Thoracic aorta (tissue), 2 donors: ENCODE measurements around the gene FOXL1. TPM values are rescaled to one million over a fixed set of nuclear protein-coding genes. Genes with fewer than 3 reads are reported as not detected.

ENCODE experiments used
- ATAC-seq: fragments of 150-250 bp; one replicate; pipeline ENCODE4 v1.8.0; 2017; ENCODE audit warnings: low read depth; ENCODE audit not compliant: insufficient number of reproducible peaks, low FRiP score
- DNase-seq: peaks from one replicate; pipeline ENCODE4 v3.0.0-alpha.2; 2020; ENCODE audit warnings: low spot score
- H3K27ac ChIP-seq, 2 donors: fragments of 200-600 bp; sonication (generic); 1 replicate in 1 of 2; 2 replicates in 1 of 2; pipeline ENCODE4 v1.5.1; 2016; ENCODE audit warnings: mild to moderate bottlenecking in 2 of 2, moderate library complexity in 2 of 2
- H3K27me3 ChIP-seq: fragments of 200-600 bp; sonication (generic); replicated peaks from 2 replicates; pipeline ENCODE4 v1.6.0; 2016; ENCODE audit warnings: mild to moderate bottlenecking; ENCODE audit not compliant: insufficient read depth
- H3K36me3 ChIP-seq: fragments of 200-600 bp; sonication (generic); one replicate; pipeline ENCODE4 v1.5.1; 2016
- H3K4me1 ChIP-seq, 2 donors: fragments of 200-600 bp; sonication (generic); 1 replicate in 1 of 2; 2 replicates in 1 of 2; pipeline versions ENCODE4 v1.5.1 to v1.6.0; 2016; ENCODE audit warnings: low read depth in 2 of 2, mild to moderate bottlenecking in 1 of 2; ENCODE audit not compliant: control insufficient read depth in 1 of 2
- H3K4me3 ChIP-seq: fragments of 200-600 bp; sonication (generic); 2 replicates; pipeline ENCODE4 v1.5.1; 2016; ENCODE audit warnings: mild to moderate bottlenecking
- H3K9me3 ChIP-seq: fragments of 200-600 bp; sonication (generic); 2 replicates; pipeline ENCODE4 v1.5.1; 2016
- total RNA-seq, 2 donors: library from RNA; depleted of rRNA; stranded (reverse); fragments of >200 nt; gene quantifications; one replicate each; pipeline versions ENCODE4 v1.1.0 to v1.2.3, GENCODE V29; 2016
- TF ChIP-seq, protein P1 (sequence below): fragments of 200-600 bp; sonication (generic); IDR thresholded peaks from one replicate; pipeline ENCODE4 v1.5.1; 2019; ENCODE audit warnings: antibody characterized with exemption

FOXL1 gene
- total RNA-seq, 2 donors from 2014 or later, result 52.1 to 52.8 TPM

DNA sequence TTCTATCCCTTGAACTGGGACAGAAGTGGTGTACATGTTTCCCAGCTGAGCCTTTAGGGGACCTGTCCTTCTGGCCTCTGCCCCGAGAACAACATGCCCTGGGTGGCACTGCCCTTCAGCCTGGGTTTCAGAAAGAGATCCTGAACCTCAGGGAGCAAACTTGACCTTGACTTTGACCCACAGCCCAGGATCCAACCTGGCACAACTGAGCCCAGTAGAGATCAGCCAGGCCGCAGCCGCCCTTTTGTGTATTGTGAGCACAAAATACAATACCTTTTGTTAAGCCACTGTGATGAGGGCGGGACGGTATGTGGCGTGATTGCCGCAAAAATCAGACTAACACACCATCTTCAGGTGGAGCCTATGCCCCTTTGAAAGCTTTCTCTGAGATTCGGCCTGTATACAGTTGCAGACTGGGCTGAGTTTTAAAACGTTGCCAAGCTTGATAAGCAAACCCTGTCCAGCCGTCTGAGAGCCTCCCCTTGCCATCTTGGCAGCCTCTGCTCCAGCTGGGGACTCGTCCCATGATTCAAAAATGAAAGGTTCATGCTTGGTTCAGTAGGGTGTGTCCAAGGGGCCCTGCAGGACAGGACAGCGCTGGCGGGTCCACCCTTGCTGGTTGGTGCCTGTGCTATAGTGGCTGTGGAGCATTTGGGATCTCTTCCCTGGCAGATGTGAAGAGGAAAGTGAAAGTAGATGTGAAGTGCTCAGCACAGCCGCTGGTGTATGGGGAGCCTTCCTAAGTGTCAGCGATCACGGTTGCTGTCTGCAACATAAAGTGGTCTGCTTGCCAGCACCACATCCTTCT is 40.3 kb downstream of the FOXL1 start:
- Histone ChIP-seq H3K27me3 (no peaks in the 10 kb centered on the region), H3K27ac (peak overlapping the region; percentile 68 to 75), H3K9me3 (no peaks in the 10 kb centered on the region), H3K36me3 (no peaks in the 10 kb centered on the region), H3K4me1 (peaks cover 4 to 37% of the 10 kb centered on the region in 2 donors), H3K4me3 (peak overlapping the region; percentile 66)
- DNase-seq (no peak), ATAC-seq (no peak)
- TF ChIP-seq, protein P1, sequence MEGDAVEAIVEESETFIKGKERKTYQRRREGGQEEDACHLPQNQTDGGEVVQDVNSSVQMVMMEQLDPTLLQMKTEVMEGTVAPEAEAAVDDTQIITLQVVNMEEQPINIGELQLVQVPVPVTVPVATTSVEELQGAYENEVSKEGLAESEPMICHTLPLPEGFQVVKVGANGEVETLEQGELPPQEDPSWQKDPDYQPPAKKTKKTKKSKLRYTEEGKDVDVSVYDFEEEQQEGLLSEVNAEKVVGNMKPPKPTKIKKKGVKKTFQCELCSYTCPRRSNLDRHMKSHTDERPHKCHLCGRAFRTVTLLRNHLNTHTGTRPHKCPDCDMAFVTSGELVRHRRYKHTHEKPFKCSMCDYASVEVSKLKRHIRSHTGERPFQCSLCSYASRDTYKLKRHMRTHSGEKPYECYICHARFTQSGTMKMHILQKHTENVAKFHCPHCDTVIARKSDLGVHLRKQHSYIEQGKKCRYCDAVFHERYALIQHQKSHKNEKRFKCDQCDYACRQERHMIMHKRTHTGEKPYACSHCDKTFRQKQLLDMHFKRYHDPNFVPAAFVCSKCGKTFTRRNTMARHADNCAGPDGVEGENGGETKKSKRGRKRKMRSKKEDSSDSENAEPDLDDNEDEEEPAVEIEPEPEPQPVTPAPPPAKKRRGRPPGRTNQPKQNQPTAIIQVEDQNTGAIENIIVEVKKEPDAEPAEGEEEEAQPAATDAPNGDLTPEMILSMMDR, result no peak

DNA sequence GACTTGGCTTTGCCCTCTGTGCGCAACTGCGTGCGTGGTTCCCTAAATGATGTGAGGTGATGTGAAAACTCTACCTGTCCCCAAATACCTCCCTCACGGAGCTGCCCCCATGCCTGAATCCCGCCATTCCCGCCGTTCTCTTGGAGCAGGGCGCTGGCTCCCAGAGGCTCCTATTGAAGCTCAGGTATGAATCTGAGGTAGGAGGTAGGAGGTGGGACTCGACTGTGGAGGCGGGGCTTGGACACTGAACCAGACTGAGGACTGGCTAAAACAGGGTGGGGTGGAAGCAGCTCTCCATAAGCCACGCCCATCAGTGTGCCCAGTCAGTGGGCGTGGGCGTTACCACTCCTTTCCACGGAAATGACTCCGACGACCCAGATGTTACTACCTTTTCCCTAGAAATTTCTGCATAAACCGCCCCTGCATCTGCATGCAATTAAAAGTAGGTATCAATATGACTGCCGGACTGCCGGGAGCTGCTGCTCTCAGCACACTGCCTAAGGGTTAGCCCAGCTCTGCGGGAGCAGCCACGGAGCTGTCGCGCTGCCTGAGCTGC is 41.0 kb downstream of the FOXL1 start:
- no peak for DNase-seq
- no peaks in the 10 kb centered on the region for H3K27me3 ChIP-seq
- H3K4me3 ChIP-seq, result peak overlapping the region; percentile 66
- H3K36me3 ChIP-seq, result no peaks in the 10 kb centered on the region
- no peaks in the 10 kb centered on the region for H3K9me3 ChIP-seq
- H3K27ac ChIP-seq, result peak overlapping the region; percentile 68 to 75
- H3K4me1 ChIP-seq, result peaks cover 4 to 31% of the 10 kb centered on the region in 2 donors
- ATAC-seq, result no peak
- TF ChIP-seq, protein P1, result no peak

DNA sequence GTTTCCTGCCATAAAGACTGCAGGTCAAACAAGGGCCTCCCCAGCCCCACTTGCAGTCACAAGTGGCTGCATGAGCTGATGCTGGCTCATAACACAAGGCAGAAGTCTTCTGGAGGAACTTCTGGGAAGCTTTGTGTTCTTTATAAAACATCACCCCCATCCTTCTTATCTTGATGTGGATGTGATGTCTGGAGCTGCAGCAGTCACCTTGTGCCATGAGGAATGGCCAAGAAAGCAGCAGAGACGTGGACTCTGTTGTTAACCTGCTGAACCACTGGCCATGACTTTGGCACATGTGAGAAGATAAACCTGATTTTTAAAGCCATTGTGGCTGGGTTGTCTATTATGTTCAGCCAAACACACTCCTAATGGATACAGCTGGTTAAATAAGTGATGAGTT is 41.8 kb downstream of the FOXL1 start:
- Histone ChIP-seq H3K36me3 (no peaks in the 10 kb centered on the region), H3K27me3 (no peaks in the 10 kb centered on the region), H3K9me3 (no peaks in the 10 kb centered on the region), H3K27ac (no peak overlapping the region), H3K4me1 (peaks cover 4 to 29% of the 10 kb centered on the region in 2 donors), H3K4me3 (no peak overlapping the region)
- TF ChIP-seq, protein P1, result no peak
- no peak for ATAC-seq
- no peak for DNase-seq

DNA sequence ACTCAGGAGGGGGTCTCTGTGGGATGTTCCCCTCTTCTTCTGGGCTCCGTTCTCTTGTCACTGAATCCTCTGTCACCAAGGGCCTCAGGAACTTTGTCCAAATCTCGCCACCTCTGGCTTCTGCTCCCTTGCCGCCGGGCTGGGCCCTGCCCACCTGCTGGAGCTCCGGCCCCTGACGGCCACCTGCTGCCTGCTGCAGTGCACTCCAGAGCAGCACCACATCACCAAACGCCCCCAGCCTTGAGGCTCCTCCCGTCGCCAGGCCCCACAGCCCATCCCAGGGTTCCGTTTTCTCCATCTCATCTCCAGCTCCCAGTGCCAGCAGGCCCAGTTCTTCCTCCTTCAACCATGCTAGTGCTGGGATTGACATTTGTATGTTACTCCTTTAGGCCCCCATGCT is 43.6 kb downstream of the FOXL1 start:
- H3K36me3 ChIP-seq, result no peaks in the 10 kb centered on the region
- H3K4me1 ChIP-seq, result peaks cover 4 to 45% of the 10 kb centered on the region in 2 donors
- TF ChIP-seq, protein P1, result no peak
- H3K27me3 ChIP-seq, result no peaks in the 10 kb centered on the region
- DNase-seq, result no peak
- no peak for ATAC-seq
- no peaks in the 10 kb centered on the region for H3K9me3 ChIP-seq
- H3K27ac ChIP-seq, result no peak overlapping the region
- no peak overlapping the region for H3K4me3 ChIP-seq

DNA sequence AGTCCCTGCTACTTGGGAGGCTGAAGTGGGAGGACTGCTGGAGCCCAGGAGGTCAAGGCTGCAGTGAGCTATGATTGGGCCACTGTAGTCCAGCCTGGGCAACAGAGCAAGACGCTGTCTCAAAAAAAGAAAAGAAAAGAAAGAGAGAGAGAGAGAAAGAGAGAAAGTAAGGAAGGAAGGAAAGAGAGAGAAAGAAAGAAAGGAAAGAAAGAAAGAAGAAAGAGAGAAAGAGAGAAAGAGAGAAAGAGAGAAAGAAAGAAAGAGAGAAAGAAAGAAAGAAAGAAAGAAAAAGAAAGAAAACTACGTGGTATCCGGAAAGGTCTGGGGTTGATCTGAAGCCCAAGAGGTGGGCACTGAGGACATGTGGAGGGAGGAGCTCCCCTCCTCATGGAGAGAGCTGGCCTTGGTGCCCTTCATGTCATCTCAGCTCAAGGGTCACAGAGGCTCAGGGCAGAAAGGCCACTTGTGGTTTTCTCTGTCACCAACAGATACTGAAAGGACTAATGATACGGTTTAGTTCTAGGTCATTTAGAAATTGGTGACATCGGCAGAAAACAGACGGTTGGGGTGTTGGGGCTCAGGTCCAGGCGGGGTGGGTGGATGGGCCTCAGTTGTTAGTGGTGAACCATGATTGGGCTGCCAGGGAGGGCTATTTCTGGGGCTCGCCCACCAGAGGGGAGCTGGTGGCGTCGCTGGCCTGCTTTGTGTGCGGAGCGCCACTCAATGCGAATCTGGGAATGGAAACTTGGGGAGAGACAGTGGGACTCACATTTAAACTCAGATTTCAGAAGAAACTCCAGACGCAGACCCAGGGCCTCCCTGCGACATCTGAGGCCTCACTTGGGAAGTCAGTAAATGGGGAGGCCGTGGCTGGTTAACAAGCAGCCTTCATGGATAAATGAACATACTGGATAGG is 44.6 kb downstream of the FOXL1 start:
- no peaks in the 10 kb centered on the region for H3K9me3 ChIP-seq
- ATAC-seq, result no peak
- H3K27ac ChIP-seq, result no peak overlapping the region
- no peaks in the 10 kb centered on the region for H3K27me3 ChIP-seq
- H3K4me1 ChIP-seq, result peaks cover 4 to 43% of the 10 kb centered on the region in 2 donors
- DNase-seq, result no peak
- no peaks in the 10 kb centered on the region for H3K36me3 ChIP-seq
- H3K4me3 ChIP-seq, result no peak overlapping the region
- TF ChIP-seq, protein P1, result no peak
